CD4-positive, alpha-beta T cell treated with Interleukin-12 subunit alpha and Interleukin-12 subunit beta, for 1 hour (primary cell): Measurements from ENCODE around the gene SPEF1.
"Not testable (repeated sequence)": the region's sequence is repeated elsewhere in the genome, so short reads cannot be mapped to it uniquely, and the experiment has no call there.

Experiments used
- DNase-seq: peaks from one replicate; pipeline ENCODE4 v3.0.0-alpha.2; 2020

SPEF1 gene, protein sequence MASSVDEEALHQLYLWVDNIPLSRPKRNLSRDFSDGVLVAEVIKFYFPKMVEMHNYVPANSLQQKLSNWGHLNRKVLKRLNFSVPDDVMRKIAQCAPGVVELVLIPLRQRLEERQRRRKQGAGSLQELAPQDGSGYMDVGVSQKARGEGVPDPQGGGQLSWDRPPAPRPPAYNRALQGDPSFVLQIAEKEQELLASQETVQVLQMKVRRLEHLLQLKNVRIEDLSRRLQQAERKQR

DNA sequence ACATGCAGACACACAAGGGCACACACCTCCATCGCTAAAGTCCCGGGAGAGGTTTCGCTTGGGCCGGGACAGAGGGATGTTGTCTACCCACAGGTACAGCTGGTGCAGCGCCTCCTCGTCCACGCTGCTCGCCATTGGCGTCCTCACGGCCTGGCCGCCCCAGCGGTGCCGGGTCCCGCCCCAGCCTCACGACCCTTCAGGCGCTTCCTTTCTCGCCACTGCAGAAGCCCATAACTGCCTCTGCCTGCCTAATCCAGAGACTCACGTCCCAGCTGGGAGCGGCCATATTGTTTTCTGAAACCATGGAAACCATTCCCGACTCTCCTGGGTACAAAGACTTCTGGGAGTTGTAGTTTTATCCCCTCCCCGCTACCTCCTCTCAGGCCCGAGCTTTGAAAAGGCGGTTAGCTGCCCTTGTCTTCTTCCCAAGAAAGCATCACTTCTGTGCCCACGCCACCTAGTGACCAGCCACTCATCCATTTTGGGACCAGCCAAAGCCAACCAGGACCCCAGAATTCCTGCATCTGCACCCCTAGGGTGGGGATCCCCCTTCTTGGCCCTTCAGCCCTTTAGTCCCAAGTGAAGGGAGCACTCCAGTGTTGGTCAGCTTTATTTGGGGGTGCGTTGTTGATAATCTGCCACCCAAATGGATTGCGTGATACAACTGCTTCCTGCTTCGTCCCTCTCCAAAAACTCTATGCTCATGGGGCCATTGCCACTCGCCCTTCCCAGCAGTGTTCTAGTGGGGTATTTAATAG, at the start of gene SPEF1:
Gene SPEF1, minus strand, starts transcription at position 296 of the 758 bp plus-strand sequence. Its CDS starts 161 bp downstream, at position 135.
- peak; percentile 76 for DNase-seq

DNA sequence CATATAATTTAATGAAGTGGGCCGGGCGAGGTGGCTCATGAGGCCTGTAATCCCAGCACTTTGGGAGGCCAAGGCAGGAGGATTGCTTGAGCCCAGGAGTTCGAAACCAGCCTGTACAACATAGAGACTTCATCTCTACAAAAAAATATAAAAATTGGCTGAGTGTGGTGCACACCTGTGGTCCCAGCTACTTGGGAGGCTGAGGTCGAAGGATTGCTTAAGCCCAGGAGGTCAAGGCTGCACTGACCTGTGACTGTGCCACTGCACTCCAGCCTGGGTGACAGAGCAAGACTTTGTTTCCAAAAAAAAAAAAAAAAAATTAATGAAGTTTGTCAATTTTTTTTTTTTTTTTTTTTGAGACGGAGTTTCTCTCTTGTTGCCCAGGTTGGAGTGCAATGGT, 48.6 kb upstream of the SPEF1 start:
- not testable (repeated sequence) for DNase-seq

DNA sequence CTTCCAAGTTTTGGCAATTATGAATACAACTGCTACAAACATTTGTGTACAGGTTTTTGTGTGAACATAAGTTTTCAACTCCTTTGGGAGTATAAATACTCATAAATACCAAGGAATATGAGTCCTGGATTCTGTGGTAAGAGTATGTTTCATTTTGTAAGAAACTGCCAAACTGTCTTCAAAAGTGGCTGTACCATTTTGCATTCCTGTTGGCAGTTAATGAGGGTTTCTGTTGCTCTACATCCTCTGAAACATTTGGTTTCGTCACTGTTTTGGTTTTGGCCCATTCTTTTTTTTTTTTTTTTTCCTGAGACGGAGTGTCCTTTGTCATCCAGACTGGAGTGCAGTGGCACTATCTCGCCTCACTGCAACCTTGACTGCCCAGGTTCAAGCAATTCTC, 47.5 kb upstream of the SPEF1 start:
- no peak for DNase-seq

DNA sequence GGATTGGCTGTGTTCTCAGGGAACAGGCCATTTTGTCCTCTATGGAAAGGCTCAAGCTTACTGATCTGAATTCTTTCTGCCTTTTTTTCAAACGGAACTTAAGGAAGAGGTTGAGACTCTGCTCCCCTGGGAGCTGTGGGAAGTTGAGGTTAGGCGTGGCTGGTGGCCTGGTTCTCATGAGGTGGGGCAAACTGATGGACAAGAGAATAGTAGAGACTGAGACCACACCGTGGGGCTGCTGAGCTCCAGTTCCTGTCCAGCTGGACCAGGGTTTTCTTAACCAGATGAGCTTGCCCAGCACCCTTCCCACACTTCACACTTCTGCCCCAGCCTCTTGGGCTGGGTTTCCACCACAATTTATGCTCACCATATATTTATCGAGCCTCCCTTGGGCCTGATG, 45.2 kb upstream of the SPEF1 start:
- DNase-seq: no peak

DNA sequence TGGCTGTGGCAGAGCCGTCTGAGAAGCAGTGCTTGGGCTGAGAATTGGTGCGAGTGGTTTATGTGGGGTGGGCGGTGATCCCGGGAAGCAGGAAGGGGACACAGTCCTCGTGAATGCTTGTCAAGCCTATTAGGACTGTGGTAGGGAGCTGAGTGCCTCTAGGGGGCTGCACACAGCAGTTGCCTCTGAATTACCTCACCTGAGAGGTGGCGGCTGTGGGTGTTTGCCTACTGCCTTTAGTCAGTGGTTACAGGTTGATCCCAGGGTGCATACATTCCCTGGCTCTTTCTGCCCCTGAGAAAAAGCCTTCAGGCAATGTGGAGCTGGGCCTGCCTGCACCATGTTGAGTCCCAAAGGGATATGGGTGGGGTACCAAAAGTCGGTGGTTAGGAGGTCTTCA, 44.3 kb upstream of the SPEF1 start:
- no peak for DNase-seq

DNA sequence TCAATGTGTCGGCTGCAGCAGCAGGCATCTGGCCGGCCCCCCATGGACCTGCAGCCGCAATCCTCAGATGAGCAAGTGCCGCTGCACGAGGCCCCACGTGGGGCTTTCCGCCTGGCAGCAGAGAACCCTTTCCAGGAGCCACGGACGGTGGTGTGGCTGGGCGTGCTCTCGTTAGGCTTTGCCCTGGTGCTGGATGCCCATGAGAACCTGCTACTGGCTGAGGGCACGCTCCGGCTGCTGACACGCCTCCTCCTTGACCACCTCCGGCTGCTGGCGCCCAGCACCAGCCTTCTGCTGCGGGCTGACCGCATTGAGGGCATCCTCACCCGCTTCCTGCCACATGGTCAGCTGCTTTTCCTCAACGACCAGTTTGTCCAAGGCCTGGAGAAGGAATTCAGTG, 42.6 kb upstream of the SPEF1 start:
- no peak for DNase-seq

DNA sequence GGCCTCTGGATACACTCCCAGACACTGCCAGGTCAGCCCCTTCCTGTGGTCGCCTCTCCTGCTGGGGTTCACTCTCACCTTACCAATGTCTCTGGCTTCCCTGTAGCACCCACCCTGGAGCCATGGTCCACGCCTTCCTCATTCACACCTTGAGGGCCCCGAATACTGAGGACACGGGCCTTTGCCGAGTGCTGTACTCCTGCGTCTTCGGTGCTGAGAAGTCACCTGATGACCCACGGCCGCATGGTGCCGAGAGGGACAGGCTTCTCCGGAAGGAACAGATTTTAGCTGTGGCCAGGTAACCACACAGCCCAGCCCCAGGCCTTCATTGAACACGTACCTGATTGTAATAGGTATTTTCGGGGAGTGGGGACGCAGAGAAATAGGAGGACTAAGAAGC, 40.7 kb upstream of the SPEF1 start:
- DNase-seq: no peak

DNA sequence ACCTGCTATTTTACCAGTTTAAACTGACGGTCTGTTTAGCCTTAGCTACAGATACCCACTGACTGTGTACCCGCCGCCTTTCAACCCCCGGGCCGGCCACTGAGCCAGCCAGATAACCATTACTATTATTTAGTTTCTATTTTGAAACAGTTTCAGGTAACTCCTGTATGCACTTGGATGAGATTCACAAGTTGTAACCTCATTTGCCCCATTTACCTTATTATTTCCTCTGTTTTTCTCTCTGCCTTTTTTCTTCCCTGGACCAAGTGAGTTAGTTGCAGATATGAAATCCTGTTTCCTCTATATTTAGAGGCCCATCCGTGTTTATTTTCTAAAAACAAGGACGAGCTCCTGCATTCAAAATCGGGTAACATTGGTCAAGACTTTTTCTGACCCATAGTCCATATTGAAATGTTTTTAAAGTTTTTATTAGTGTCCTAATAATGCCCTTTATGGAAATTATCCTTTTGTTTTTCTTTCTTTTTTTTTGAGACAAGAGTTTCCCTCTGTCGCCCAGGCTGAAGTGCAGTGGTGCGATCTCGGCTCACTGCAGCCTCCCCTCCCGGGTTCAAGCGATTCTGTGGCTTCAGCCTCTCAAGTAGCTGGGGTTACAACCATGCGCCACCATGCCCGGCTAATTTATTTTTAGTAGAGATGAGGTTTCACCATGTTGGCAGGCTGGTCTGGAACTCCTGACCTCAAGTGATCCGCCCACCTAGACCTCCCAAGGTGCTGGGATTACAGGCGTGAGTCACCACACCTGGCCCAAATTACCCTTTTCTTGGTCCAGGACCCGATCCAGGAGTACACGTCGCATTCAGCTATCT, 39.9 kb upstream of the SPEF1 start:
- DNase-seq: no peak

DNA sequence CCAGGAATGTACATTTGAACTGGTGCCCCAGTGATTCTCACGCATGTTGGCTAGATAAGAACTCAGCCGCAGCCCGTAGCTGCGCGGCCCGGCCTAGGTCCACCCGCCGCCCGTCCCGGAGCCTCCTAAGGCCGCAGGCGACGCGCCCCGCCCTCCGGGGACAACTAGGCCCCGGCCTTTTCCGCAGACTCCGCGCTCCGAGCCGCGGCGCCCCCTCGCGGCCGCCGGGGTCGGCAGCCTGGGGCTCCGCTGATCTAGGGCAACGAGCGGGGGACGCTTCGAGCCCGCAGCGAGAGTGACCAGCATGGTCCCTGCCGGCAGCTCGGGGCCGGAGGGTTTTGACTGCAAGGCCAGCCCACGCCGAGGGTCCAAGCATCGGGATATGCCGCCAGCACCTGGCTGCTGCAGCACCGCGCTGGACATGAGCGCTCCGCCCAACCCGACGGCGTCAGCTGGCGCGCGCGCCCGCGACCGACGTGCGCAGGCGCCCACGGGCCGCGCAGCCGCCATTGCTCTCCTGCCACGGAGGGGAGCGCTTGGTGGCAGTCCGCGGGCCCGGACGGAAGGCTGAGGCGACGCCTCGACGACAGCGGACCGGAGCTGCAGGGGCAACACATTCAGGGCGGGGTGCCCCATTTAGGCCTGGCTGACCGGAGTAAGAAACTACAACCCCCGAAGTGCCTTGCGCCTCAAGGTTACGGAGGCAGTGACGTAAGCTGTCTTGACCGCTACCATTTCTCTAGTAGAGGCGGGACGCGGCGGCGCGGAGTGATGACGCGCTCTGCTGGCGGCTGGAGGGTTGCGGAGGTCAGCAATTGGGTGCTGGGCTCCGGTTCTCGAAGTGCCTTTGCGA, 39.0 kb upstream of the SPEF1 start, which contains the start of gene AP5S1:
Gene AP5S1, plus strand, starts transcription at position 500 of the 853 bp plus-strand sequence. CDS start 1,571 bp downstream, outside the sequence.
- peak; percentile 93 for DNase-seq

DNA sequence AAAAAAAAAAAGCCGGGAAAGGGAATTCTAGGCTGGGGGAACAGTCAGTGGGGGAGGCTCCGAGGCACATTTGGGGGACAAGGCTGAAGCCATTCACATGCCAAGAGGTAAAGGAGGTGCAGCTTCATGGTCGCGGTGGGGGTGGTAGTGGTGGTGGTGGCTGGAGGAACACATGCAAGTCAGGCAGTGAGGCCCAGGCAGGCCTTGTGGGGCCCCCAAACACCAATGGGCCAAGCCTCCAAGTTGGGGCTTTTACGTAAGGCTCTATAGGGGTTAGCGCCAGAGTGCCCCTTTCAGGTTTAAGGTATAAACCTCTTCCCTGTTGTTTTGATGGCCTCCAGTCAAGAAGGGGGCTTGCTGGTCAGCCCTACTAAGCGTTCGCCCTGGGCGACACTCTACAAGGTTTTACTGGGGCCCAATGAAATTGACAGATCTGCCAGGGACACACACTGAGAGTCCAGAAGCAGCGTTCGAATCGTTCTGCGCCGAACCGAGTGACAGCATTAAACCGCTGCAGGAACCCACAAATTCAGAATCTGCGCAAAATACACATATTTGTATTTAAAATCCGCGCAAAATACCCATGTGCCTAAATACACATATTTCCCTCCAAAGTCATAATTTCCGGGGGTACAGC, 38.3 kb upstream of the SPEF1 start:
- no peak for DNase-seq

DNA sequence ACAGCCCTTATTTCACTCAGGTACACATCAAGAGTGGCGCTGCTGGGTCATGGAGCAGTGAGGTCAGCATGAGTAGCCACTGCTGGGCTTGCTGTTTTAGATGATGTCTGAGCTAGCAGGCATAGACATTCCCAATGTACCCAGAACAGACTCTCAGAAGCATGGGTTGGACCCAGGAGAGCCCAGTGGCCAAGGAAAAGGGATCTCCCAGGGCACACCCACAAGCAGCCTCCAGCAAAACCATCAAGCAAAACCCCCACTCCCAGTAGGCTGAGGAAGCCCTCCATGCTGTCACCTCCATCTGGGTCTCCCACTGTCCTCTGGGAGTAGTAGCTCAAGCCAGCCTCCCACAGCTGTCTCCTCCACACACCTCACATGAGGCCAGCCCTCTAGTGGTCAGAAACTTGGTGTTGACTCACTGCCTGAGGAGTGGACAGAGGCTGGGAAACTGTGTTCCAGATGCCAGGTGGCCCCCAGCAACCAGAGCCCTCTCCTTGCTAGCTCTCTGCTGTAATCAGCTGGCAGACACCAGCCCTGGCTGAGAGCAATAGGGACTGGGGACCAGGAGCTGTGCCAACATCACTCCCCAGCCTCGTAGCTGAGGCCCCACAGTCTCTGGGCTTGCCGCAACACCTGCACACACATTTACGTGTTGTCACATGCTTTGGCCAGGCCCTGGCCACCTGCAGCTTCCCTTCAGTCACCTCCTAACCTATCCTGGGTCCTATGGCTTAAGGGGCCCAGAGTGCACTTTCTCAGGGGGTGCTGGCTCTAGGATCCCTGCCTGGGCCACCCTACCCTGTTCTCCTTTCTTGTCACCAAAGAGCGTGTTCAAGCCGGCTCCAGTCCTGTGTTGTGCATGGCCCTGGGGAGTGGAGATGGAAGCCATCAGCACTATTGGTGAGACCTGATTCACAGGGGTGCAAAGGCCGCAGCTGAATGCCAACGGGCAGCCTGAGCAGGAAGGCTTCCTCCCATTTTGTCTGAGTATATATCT, 37.2 kb upstream of the SPEF1 start:
- DNase-seq: no peak

DNA sequence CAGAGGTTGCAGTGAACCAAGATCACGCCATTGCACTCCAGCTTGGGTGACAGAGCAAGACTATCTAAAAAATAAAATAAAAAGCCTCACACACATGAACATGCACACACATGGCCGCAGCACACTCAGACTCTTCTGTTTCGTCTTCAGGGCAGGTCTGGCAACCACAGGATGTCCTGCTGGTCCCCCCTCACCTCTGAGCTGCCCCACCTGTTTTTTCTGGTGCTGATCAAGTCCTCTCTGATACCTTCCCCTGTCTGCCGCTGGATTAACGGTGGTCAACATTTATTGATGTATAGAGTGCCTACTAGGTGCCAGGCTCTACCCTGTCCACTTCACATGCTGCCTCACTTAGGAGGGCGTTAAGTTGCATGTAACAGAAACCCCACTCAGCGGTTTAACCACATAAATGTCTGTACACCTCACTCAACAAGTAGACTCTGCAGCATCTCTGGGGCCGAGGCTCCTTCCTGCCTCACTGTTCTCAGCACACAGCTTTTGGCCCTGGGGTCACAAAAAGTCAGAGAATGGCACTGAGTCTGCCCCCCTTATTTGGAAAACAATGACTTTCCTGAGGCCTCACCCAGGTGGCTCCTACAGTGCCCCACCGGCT, 34.6 kb upstream of the SPEF1 start:
- DNase-seq: peak; percentile 61

DNA sequence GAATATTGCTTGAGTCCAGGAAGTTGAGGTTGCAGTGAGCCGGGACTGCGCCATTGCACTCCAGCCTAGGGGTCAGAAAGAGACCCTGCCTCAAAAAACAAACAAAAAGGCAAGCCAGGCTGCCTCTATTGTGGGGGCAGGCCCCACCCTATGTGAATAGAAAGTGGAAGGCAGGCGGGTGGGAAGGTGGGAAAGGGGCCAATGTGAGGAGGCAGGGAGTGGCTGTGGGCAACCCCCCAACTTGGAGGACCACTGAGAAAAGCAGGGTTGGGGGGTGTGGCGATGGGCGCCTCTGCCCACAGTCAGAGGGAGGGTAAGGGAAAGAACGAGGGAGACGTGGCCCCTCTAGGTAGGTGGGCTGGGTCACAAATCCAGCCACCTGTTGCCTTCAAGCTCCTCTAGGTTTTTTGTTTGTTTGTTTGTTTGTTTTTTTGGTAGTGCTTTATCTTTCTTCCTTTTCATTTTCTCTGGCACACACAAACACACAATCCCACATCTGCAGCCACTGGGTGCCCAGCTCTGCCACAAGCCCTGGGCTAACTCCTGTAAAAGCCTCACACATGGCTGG, 33.8 kb upstream of the SPEF1 start:
- no peak for DNase-seq

DNA sequence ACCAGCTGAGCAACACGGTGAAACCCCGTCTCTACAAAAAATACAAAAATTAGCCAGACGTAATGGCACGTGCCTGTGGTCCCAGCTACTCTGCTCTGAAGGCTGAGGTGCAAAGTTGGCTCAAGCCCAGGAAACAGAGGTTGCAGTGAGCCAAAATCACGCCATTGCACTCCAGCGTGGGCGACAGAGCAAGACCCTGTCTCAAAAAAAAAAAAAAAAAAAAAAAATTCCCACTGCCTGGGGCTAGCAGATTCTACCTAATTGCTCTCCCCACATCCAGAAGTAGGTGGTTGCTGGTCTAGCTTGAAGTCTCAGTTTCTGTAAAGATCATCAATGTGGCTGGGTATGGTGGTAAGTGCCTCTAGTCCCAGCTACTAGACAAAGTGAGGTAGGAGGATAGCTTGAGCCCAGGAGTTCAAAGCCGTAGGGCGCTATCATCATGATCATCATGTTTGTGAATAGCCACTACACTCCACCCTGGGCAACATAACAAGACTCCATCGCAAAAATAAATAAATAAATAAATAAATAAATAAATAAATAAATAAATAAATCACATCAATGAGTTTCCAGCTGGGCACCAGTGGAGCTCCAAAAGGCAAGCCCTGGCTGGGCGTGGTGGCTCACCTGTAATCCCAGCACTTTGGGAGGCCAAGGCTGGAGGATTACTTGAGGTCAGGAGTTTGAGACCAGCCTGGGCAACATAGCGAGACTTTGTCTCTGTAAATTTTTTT, 32.8 kb upstream of the SPEF1 start:
- peak; percentile 26 for DNase-seq

DNA sequence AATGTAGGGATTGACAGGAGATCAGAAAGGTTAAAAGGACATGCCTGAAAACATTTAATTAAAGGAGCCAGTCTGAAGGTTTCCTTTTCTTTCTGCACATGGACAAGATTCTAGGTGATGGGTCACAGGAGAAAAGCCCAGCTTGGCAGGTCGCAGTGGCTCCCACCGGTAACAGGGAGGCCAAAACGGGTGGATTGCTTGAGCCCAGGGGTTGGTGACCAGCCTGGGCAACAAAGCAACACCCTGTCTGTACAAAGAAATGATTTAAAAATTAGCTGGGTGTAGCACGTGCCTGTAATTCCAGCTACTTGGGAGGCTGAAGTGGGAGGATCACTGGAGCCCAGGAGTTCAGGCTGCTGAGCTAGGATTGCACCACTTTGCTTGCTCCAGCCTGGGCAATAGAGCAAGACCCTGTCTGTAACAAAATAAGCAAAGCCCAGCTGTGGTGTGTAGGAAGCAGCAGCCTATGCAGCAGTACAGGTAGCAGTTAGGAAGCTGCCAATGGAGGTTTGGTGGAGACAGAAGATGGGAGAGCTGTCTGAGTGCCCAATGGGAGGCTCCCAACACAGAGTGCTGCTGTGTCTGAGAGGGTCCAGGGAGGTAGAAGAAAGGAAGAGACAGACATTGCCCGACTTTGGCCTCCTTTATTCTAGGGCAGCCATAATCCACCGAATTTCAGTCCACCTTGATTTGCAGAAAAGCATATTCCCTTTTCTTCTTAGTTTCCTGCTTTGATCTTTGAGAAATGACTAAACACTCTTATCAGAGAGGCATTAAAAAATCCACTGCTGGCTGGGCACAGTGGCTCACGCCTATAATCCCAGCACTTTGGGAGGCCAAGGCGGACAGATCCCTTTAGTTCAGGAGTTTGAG, 32.0 kb upstream of the SPEF1 start:
- no peak for DNase-seq

DNA sequence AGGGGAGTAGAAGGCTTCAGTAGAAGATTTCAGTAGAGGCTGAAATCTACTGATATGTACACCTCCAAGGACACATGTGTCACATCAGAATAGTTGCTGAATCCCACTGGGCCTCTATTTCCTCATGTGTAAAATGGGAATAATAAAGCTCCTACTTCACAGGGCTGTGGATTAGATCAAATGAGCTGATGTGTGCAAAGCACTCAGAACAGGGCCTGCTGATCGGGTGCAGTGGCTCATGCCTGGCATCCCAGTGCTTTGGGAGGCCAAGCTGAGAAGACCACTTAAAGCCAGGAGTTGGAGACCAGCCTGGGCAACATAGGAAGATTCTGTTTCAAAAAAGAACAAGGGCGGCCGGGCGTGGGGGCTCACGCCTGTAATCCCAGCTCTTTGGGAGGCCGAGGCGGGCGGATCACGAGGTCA, 31.0 kb upstream of the SPEF1 start:
- no peak for DNase-seq

DNA sequence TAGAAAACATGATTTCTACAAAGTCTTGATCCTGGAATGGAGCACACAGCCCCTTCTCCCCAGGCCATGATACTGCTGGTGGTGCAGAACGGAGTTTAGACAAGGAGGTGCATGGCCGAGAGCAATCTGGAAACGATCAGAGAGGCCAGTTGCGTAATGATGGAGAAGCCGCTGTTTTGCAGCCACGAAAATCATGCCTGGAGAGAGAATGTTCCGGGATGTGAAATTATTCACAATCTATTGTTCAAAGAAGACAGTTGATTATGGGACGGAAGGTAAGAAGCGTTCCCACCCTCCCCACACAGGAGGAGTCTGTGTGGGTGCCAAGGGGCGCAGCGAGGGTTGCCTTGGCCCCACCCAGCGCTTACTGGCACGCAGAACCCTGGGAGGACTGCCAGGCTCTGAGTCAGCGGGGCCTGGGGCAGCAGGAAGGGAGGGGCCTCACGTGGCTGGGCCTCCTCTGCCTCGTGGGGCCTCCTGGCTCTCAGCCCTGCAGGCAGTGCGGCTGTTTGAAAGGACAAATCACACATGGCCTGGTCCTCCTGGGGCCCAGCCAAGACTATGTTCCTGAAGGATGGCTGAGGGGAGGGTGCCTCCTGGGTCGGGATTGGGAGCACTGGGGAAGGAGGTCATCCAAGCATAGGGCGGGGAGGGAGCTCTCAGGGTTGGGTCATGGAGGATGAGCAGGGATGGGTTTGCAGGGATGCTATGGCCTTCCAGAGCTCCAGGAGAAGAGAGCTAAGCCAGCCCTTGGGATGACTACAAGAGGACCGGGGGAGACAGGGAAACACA, 30.4 kb upstream of the SPEF1 start:
- peak; percentile 92 for DNase-seq
